ENCODE measurements around the gene DIP2C.
"Not testable (repeated sequence)": the region's sequence is repeated elsewhere in the genome, so short reads cannot be mapped to it uniquely, and the experiment has no call there.

DIP2C gene

GRCh38 chr10:361203-362081 lies 328.0 kb downstream of the DIP2C start:
- DNase-seq = no peak

- DNase-seq = no peak
Measured at GRCh38 chr10:360653-361052, 328.8 kb downstream of the DIP2C start.

GRCh38 chr10:359762-360161 lies 329.7 kb downstream of the DIP2C start:
- DNase-seq = no peak

GRCh38 chr10:359093-359492 lies 330.4 kb downstream of the DIP2C start:
- DNase-seq = no peak

GRCh38 chr10:357201-357950 lies 332.1 kb downstream of the DIP2C start:
- DNase-seq = no peak

GRCh38 chr10:356452-356851 lies 333.0 kb downstream of the DIP2C start:
- no peak for DNase-seq

- DNase-seq = no peak
Measured at GRCh38 chr10:354901-355617, 334.4 kb downstream of the DIP2C start.

- no peak for DNase-seq
Measured at GRCh38 chr10:352476-353235, 336.8 kb downstream of the DIP2C start.

- no peak for DNase-seq
Measured at GRCh38 chr10:351770-352334, 337.6 kb downstream of the DIP2C start.

- no peak for DNase-seq
Measured at GRCh38 chr10:350981-351501, 338.4 kb downstream of the DIP2C start.

GRCh38 chr10:349081-349480 lies 340.4 kb downstream of the DIP2C start:
- DNase-seq = no peak

- DNase-seq = no peak
Measured at GRCh38 chr10:348456-348855, 341.0 kb downstream of the DIP2C start.

- DNase-seq = not testable (repeated sequence)
Measured at GRCh38 chr10:347774-348173, 341.7 kb downstream of the DIP2C start.

GRCh38 chr10:347190-347589 lies 342.3 kb downstream of the DIP2C start:
- not testable (repeated sequence) for DNase-seq

- no peak for DNase-seq
Measured at GRCh38 chr10:344582-345200, 344.8 kb downstream of the DIP2C start.

GRCh38 chr10:343231-344220 lies 345.9 kb downstream of the DIP2C start:
- DNase-seq = no peak

- DNase-seq = no peak
Measured at GRCh38 chr10:341081-341740, 348.3 kb downstream of the DIP2C start.

- no peak for DNase-seq
Measured at GRCh38 chr10:340646-341045, 348.8 kb downstream of the DIP2C start.

- no peak for DNase-seq
Measured at GRCh38 chr10:339038-339391, 350.5 kb downstream of the DIP2C start.

Data from central memory CD4-positive, alpha-beta T cell (primary cell).